Left forelimb (tissue), 1 donor: Measurements from ENCODE around the gene ZNF680.
"Not testable (repeated sequence)": the region's sequence is repeated elsewhere in the genome, so short reads cannot be mapped to it uniquely, and the experiment has no call there.

ENCODE experiments used
- DNase-seq: peaks from one replicate; pipeline ENCODE4 v3.0.0-alpha.2; 2018; ENCODE audit warnings: low spot score

The ZNF680 gene

GRCh38 chr7:64557601-64558322 is 5.1 kb downstream of the ZNF680 start:
- no peak for DNase-seq

DNA sequence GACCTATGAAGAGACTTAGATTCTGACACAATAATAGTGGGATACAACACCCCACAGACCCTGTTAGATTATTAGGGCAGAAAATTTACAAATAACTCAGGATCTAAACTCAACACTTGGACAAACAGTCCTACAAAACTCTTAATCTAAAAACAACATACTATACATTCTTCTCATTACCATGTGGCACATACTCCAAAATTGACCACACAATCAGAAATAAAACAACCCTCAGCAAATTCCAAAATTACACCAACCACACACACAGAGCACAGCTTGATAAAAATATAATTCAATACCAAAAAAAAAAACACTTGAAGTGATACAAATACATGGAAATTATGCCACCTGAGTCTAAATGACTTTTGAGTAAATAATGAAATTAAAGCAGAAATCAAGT is 7.8 kb downstream of the ZNF680 start:
- DNase-seq: no peak

GRCh38 chr7:64554188-64554587 is 8.7 kb downstream of the ZNF680 start:
- DNase-seq: not testable (repeated sequence)

DNA sequence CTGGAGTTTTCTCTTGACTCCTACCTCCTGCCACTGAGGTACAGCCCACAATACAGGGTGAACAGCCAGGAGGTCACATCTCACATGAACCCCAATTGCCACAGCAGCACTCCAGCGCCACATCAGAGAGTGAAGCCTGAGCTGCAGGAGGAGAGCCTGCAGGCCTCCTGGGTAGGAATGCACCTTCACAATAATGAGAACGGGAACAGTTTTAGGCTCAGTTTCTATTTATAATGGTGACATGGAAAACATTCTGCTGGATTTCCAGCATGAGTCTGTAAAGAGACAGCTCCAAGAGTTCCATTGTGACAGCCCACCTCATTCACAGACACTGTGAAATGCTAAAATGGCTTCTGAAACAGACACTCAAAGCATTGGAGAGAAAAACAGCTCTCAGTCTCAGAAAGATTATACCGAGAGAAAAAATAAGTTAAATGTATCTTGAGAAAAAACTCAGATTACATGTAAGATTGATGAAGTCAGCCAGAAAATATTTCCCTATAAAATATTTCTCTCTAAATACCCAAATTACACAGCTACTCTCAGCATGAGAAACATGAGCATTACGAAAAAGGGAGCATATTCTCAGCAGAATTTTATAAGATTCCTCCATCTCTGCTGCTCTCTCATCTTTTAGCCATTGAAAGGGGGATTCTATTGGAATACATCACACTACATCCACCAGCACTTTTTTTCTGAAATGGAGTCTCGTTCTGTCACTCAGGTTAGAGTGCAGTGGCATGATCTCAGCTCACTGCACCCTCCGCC is 11.3 kb downstream of the ZNF680 start:
- no peak for DNase-seq

DNA sequence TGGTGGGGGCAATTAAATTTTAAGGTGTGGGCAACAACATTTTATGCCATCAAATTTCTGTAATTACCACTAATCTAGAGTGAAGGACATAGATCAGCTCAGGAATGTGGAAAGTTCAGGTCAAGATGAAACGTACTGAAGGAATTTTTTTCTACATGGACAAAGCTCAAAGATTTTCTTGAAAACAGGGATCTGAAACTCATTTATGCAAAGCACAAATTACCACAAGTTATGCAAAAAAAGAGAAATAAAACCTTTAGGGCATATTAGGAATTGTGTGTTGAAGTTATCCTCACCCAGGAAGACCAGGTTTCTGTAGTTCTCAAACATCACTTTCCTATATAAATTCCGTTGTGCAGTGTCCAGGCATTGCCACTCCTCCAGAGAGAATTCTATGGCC is 18.9 kb downstream of the ZNF680 start:
- DNase-seq: no peak

- DNase-seq: no peak
Observed at GRCh38 chr7:64541438-64542359, 21.2 kb downstream of the ZNF680 start.

DNA sequence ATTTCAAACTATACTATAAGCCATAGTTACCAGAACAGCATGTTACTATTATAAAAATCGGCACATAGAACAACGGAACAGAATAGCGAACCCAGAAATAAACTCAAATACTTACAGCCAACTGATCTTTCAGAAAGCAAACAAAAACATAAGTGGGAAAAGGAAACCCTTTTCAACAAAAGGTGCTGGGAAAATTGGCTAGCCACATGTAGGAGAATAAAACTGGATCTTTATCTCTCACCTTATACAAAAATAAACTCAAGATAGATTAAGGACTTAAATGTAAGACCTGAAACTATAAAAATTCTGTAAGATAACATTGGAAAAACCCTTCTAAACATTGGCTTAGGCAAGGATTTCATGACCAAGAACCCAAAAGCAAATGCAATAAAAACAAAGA is 29.1 kb downstream of the ZNF680 start:
- no peak for DNase-seq

DNA sequence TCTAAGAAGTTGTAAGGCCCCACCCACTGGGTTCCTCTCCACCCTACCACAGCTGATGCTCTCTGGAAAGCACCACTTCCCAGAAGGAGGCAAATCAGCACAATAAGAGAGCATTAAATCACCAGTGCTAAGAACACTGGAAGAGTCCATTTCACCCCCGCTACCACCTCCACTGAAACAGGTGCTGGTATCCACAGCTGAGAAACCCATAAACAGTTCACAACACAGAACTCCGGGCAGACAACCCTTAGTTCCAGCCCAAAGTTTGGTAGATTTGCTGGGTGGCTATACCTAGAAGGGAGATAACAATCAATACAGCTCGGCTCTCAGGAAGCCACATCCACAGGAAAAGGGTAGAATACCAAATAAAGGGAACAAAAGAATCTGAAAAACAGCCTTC is 34.1 kb downstream of the ZNF680 start:
- no peak for DNase-seq

GRCh38 chr7:64521409-64521984 is 41.4 kb downstream of the ZNF680 start:
- no peak for DNase-seq

GRCh38 chr7:64516451-64516850 is 46.4 kb downstream of the ZNF680 start:
- no peak for DNase-seq

DNA sequence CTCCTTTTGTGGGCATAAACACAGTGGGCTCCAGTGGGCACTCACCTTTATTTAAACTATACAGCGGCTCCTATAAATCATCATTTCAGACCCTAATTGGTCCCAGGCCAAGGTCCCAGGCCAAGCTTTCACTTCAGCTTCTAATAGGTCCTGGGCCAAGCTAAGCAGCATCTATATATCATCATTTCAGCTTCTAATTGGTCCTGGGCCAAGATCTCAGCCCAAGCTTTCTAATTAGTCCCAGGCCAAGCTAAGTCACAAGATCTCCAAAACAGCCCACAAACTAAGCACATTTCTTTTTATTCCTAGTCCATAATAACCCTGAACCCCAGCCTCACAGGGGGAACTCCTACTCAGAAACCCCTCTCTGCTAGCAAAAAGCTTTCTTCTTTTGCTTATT is 47.1 kb downstream of the ZNF680 start:
- DNase-seq: no peak

- DNase-seq: no peak
Observed at GRCh38 chr7:64515330-64515729, 47.5 kb downstream of the ZNF680 start.

GRCh38 chr7:64509583-64509982 is 53.3 kb downstream of the ZNF680 start:
- no peak for DNase-seq

DNA sequence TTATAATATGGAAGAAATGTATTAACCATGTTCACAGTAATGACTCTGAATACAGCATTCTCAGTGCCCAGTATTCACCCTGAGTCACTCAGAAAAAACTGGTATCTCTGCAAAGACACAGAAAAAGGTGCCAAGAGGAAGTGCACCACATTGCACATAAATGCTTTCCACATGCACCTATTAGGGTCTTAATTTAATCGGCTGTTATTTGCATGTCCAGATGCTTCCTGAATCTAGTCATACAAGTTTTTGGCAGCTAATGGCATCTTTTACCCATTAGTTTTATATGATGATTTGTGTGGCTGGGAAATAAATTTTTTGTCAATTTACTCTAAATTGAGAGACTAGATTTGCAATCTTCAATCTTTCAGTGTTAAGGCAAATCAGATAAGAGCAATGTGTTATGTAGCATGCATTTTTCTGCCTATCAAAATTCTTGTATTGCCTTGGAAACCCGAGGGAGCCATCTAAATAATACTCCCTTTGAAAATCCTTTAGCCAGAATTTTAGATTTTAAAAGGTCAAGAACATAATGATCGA is 58.2 kb downstream of the ZNF680 start:
- no peak for DNase-seq

DNA sequence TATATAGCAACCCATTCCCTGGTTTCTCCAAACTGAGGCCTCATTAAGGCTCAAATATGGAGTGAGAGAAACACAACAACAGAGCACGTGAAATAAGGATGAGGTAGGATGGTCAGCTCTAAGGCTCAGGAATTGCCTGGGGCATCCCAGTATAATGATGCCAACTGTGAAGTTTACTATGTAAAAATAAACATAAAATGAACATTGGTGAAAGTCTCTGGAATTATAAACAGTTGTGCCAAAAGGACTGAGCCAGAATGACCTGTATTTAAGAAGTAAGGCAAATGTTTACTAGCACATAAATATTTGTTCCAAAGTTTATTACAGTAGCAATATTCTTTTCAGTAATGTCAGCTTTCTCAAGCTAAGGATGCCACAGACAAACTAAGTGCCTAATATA is 64.6 kb downstream of the ZNF680 start:
- DNase-seq: no peak

- DNase-seq: no peak
Observed at GRCh38 chr7:64494912-64495461, 67.9 kb downstream of the ZNF680 start.

- no peak for DNase-seq
Observed at GRCh38 chr7:64485623-64486022, 77.2 kb downstream of the ZNF680 start.
